Stimulated activated CD8-positive, alpha-beta memory T cell treated with anti-CD3 and anti-CD28 coated beads, Interleukin-12 subunit alpha, Interleukin-12 subunit beta, amount 100 ng/mL, for 1 hour (primary cell): ENCODE data around the gene FRAT2.
"Not testable (repeated sequence)": the region's sequence is repeated elsewhere in the genome, so short reads cannot be mapped to it uniquely, and the experiment has no call there.

Source experiments
- DNase-seq: peaks from one replicate; pipeline ENCODE4 v3.0.0-alpha.2; 2020; ENCODE audit warnings: low read depth

The FRAT2 gene

GRCh38 chr10:97356318-97356914, 21.9 kb upstream of the FRAT2 start:
- no peak for DNase-seq

GRCh38 chr10:97355571-97355975, 21.0 kb upstream of the FRAT2 start:
- no peak for DNase-seq

- no peak for DNase-seq
These were observed 19.4 kb upstream of the FRAT2 start for GRCh38 chr10:97353945-97354344.

- no peak for DNase-seq
These were observed 15.4 kb upstream of the FRAT2 start for GRCh38 chr10:97349752-97350513.

GRCh38 chr10:97347317-97347716, 12.8 kb upstream of the FRAT2 start:
- no peak for DNase-seq

GRCh38 chr10:97343664-97344063, 9.1 kb upstream of the FRAT2 start:
- not testable (repeated sequence) for DNase-seq

GRCh38 chr10:97341416-97341815, 6.9 kb upstream of the FRAT2 start:
- no peak for DNase-seq

- DNase-seq, result no peak
These were observed 3.5 kb upstream of the FRAT2 start for GRCh38 chr10:97338041-97338440.

- no peak for DNase-seq
These were observed 2.7 kb upstream of the FRAT2 start for GRCh38 chr10:97336942-97337831.

GRCh38 chr10:97336446-97336845, 1.9 kb upstream of the FRAT2 start:
- no peak for DNase-seq

GRCh38 chr10:97336006-97336405, 1.5 kb upstream of the FRAT2 start:
- DNase-seq, result no peak

- DNase-seq, result no peak
These were observed 675 bp upstream of the FRAT2 start for GRCh38 chr10:97335188-97335619.

- DNase-seq, result no peak
These were observed 744 bp downstream of the FRAT2 start for GRCh38 chr10:97333601-97334369.

GRCh38 chr10:97333351-97333600, 1.3 kb downstream of the FRAT2 start:
- DNase-seq, result no peak

- DNase-seq, result no peak
These were observed 1.8 kb downstream of the FRAT2 start for GRCh38 chr10:97332591-97333350.

GRCh38 chr10:97331153-97331703, 3.3 kb downstream of the FRAT2 start:
- DNase-seq, result no peak

- DNase-seq, result no peak
These were observed 4.8 kb downstream of the FRAT2 start for GRCh38 chr10:97329766-97330165.

GRCh38 chr10:97328646-97329453, 5.7 kb downstream of the FRAT2 start:
- no peak for DNase-seq

- DNase-seq, result no peak
These were observed 6.9 kb downstream of the FRAT2 start for GRCh38 chr10:97327348-97328294.
